Prostate gland (tissue), 2 donors: ENCODE data around the gene TRMT11. TPM values are rescaled to one million over a fixed set of nuclear protein-coding genes. Genes with fewer than 3 reads are reported as not detected.

Source experiments
- DNase-seq: peaks from one replicate; pipeline ENCODE4 v3.0.0-alpha.2; 2019; ENCODE audit warnings: low spot score
- H3K27ac ChIP-seq, 2 donors: fragments of 200-600 bp; sonication (generic); 2 replicates each; pipeline ENCODE4 v1.5.1; 2017 to 2019
- H3K27me3 ChIP-seq: fragments of 200-600 bp; sonication (generic); replicated peaks from 2 replicates; pipeline ENCODE4 v1.5.1; 2019; ENCODE audit not compliant: insufficient read depth
- H3K36me3 ChIP-seq, 2 donors: fragments of 200-600 bp; sonication (generic); 1 replicate in 1 of 2; 2 replicates in 1 of 2; pipeline versions ENCODE4 v1.5.1 to v1.8.1; 2017 to 2019
- H3K4me1 ChIP-seq: fragments of 200-600 bp; sonication (generic); replicated peaks from 2 replicates; pipeline ENCODE4 v1.5.1; 2019
- H3K4me3 ChIP-seq, 2 donors: fragments of 200-600 bp; sonication (generic); 2 replicates each; pipeline ENCODE4 v1.5.1; 2017 to 2019
- H3K9me3 ChIP-seq: fragments of 200-600 bp; sonication (generic); 2 replicates; pipeline ENCODE4 v1.5.1; 2017
- POLR2A ChIP-seq: fragments of 450-650 bp; IDR thresholded peaks from one replicate; pipeline ENCODE4 v1.6.1; 2016; ENCODE audit warnings: antibody characterized with exemption, mild to moderate bottlenecking
- POLR2AphosphoS5 ChIP-seq: sonication (generic); formaldehyde crosslinking; IDR thresholded peaks from one replicate; pipeline ENCODE4 v1.6.1; 2017; ENCODE audit warnings: antibody characterized with exemption
- WGBS: methylation state at CpG from one replicate; pipeline ENCODE4 v1.1.5; 2018; 5-methylcytosine and 5-hydroxymethylcytosine counted together
- intact Hi-C: fragments of 100-400 bp; cut with DNase I; formaldehyde crosslinking; loops from one replicate; pipeline ENCODE4 v1.14.2; 2022
- total RNA-seq, 2 donors: library from RNA; depleted of rRNA; stranded (reverse); fragments of >200 nt; gene quantifications; one replicate each; pipeline ENCODE4 v1.1.0, GENCODE V29; 2016
- TF ChIP-seq, protein P1 (sequence below), 4 experiments: fragments of 200-600 bp in 2 of 4; fragments of 450-650 bp in 2 of 4; sonication (generic) in 2 of 4; IDR thresholded peaks; 1 replicate in 3 of 4; 2 replicates in 1 of 4; pipeline ENCODE4 v1.5.1; 2016 to 2019; ENCODE audit warnings: antibody characterized with exemption in 4 of 4, mild to moderate bottlenecking in 2 of 4, moderate library complexity in 2 of 4

The TRMT11 gene
- total RNA-seq, 2 donors from 2014 or later, result 28.3 to 35.0 TPM

DNA sequence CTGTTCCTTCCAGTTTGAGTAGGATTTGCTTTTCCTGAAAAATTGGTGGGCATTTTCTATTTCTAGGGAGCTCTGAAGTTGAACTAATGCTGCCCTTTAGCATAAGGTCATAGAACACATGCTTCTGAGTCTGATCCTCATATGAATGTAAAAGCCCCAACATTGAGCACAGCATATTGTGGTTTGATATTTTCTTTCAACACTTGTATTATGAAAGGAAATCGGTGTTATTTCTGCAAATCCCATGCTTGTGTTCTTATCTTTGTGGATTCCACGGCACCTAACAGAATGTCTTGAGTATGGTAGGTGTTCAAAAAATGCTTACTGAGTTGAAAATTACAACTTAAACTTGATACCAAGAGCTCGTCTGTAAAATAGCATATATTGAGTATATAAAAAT, 85.8 kb downstream of the TRMT11 start:
- intact Hi-C loops, result no loop called here
- TF ChIP-seq, protein P1, sequence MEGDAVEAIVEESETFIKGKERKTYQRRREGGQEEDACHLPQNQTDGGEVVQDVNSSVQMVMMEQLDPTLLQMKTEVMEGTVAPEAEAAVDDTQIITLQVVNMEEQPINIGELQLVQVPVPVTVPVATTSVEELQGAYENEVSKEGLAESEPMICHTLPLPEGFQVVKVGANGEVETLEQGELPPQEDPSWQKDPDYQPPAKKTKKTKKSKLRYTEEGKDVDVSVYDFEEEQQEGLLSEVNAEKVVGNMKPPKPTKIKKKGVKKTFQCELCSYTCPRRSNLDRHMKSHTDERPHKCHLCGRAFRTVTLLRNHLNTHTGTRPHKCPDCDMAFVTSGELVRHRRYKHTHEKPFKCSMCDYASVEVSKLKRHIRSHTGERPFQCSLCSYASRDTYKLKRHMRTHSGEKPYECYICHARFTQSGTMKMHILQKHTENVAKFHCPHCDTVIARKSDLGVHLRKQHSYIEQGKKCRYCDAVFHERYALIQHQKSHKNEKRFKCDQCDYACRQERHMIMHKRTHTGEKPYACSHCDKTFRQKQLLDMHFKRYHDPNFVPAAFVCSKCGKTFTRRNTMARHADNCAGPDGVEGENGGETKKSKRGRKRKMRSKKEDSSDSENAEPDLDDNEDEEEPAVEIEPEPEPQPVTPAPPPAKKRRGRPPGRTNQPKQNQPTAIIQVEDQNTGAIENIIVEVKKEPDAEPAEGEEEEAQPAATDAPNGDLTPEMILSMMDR (IDR thresholded peaks at IDR 0.05), result no peak
- no peak for TF ChIP-seq POLR2A
- no peak for TF ChIP-seq POLR2AphosphoS5
- Histone ChIP-seq H3K4me1 (no peaks in the 10 kb centered on the region), H3K27me3 (no peaks in the 10 kb centered on the region), H3K27ac (no peak overlapping the region), H3K36me3 (no peaks in the 10 kb centered on the region), H3K9me3 (no peaks in the 10 kb centered on the region), H3K4me3 (no peak overlapping the region)
- 91% methylated on average over 3 of the region's 3 CpGs for WGBS
- no peak for DNase-seq

DNA sequence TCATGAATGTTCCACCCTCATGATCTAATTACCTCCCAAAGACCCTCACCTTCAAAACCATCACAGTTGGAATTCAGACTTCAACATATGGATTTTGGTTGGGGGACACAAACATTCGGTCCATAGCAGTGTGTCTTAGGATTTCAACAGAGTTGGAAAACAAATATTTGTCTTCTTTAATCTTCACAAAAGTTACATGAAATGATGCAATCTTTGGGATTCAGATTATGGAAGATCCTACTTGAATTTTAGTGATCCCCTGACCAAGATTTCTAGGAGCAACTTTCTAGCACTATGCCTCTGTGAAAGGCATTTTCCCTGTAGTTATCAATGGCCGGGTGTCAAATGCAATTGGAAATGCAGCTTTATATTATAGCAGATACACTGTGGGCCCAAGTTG, 86.5 kb downstream of the TRMT11 start:
- no peaks in the 10 kb centered on the region for H3K4me1 ChIP-seq
- no peak overlapping the region for H3K27ac ChIP-seq
- H3K36me3 ChIP-seq, result no peaks in the 10 kb centered on the region
- WGBS, result 92% methylated on average over 2 of the region's 2 CpGs
- H3K9me3 ChIP-seq, result no peaks in the 10 kb centered on the region
- no peaks in the 10 kb centered on the region for H3K27me3 ChIP-seq
- no peak for DNase-seq
- no peak overlapping the region for H3K4me3 ChIP-seq
- intact Hi-C loops, result no loop called here
- TF ChIP-seq POLR2AphosphoS5 (no peak), POLR2A (no peak)
- TF ChIP-seq, protein P1 (IDR thresholded peaks at IDR 0.05), result no peak

DNA sequence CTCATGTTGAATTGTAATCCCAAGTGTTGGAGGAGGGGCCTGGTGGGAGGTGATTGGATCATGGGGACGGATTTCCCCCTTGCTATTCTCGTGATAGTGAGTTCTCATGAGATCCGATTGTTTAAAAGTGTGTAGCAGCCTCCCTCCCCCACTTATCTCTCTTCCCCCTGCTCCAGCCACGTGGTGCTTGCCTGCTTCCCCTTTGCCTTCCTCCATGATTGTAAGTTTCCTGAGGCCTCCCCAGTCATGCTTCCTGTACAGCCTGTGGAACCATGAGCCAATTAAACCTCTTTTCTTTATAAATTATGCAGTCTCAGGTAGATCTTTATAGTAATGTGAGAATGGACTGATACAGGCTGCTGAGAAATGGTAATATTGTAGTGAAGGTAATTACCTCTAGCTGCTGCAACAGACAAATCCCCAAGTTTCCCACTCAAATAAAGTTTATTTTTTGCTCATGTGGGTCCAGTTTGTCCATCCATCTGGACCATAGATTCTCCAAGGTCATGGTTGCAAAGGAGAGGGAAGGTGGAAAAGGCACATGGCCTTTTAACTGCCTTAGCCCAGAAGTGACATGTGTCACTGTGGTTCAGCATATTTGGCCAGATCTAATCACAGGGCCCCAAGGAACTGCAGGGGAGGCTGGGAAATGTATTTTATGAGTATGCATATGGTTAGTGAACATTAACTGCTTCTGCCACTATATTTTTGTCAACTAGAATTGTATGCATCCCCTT, 89.2 kb downstream of the TRMT11 start:
- Histone ChIP-seq H3K27ac (no peak overlapping the region), H3K4me1 (no peaks in the 10 kb centered on the region), H3K36me3 (no peaks in the 10 kb centered on the region), H3K27me3 (no peaks in the 10 kb centered on the region), H3K4me3 (no peak overlapping the region), H3K9me3 (no peaks in the 10 kb centered on the region)
- intact Hi-C loops, result loop anchor here (5.0 kb wide), 1 partner anchor 38 kb away; no protein-coding TSS in a partner anchor
- no peak for DNase-seq
- WGBS, result 72% methylated on average over 4 of the region's 4 CpGs
- TF ChIP-seq POLR2AphosphoS5, result no peak
- TF ChIP-seq, protein P1 (IDR thresholded peaks at IDR 0.05), result no peak
- no peak for TF ChIP-seq POLR2A

DNA sequence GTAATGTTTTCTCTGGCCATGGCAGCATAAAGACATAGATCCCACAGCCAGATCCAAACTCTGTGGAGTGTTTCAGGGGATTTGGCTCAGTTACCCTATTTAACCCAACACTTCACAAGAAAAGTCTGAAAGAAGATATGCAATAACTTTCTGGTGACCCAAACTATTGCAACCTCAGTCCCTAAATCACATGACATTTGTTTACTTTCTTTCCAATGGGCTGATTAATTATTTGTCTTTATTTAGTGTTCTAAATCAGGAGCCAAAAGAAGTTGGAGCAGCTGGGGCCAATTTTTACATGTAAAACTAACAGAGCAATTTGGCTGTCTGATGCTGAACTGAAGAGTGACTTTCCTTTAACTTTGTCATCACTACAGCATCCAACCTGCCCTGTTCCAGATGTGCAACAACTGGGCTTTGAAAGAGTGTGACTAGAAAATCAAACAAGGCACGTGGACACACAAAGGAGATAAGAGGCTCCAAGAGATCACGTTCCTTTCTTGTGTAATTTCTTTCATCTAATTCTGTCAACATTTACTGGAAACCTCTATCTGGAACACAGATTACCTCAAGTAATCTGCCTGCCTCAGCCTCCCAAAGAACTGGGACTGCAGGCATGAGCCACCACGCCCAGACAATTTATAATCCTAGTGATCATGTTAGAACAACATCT, 90.8 kb downstream of the TRMT11 start:
- intact Hi-C loops, result loop anchor here (5.0 kb wide), 1 partner anchor 40 kb away; no protein-coding TSS in a partner anchor
- TF ChIP-seq POLR2A, result no peak
- TF ChIP-seq, protein P1 (IDR thresholded peaks at IDR 0.05), result no peak
- TF ChIP-seq POLR2AphosphoS5, result no peak
- Histone ChIP-seq H3K27me3 (no peaks in the 10 kb centered on the region), H3K4me1 (no peaks in the 10 kb centered on the region), H3K36me3 (no peaks in the 10 kb centered on the region), H3K4me3 (no peak overlapping the region), H3K27ac (no peak overlapping the region), H3K9me3 (no peaks in the 10 kb centered on the region)
- no peak for DNase-seq
- 48% methylated on average over 3 of the region's 3 CpGs for WGBS
